Naive thymus-derived CD4-positive, alpha-beta T cell (primary cell): ENCODE measurements around the gene LAMB2. TPM values are rescaled to one million over a fixed set of nuclear protein-coding genes. Genes with fewer than 3 reads are reported as not detected.

Experiments used
- ATAC-seq: fragments of 150-1000 bp; cut with Tn5 transposase; 2 replicates; pipeline ENCODE4 v1.10.0; 2021; ENCODE audit warnings: mild to moderate bottlenecking, moderate library complexity
- CTCF ChIA-PET: fragments of 350-600 bp; sonication (Branson Sonifier 250); formaldehyde crosslinking; loops from one replicate; lab custom pipeline; 2021; ENCODE audit warnings: antibody characterized with exemption; lab: Charles Lee
- POLR2A ChIA-PET: fragments of 350-600 bp; sonication (Branson Sonifier 250); formaldehyde crosslinking; loops from one replicate; lab custom pipeline; 2021; ENCODE audit warnings: antibody characterized with exemption, inconsistent platforms; lab: Charles Lee
- DNase-seq, 9 donors: peaks; one replicate each; pipeline versions ENCODE4 v3.0.0 to v3.0.0-alpha.2; 2020 to 2022; ENCODE audit warnings: mixed read lengths in 1 of 9
- H3K27ac ChIP-seq: one replicate; pipeline ENCODE4 v1.7.0; 2013; ENCODE audit warnings: mild to moderate bottlenecking, low read depth, low read length, moderate library complexity
- H3K27me3 ChIP-seq, 2 donors: one replicate each; pipeline ENCODE4 v1.7.0; 2013; ENCODE audit warnings: low read length in 2 of 2, mild to moderate bottlenecking in 2 of 2, moderate library complexity in 2 of 2; ENCODE audit not compliant: control insufficient read depth in 2 of 2, insufficient read depth in 2 of 2
- H3K36me3 ChIP-seq, 3 experiments: 1 replicate in 2 of 3; 2 replicates in 1 of 3; pipeline ENCODE4 v1.7.0; 2013; ENCODE audit warnings: low read length in 3 of 3, mild to moderate bottlenecking in 3 of 3, moderate library complexity in 1 of 3; ENCODE audit not compliant: insufficient read depth in 3 of 3, control insufficient read depth in 2 of 3
- H3K4me1 ChIP-seq, 2 donors: one replicate each; pipeline ENCODE4 v1.7.0; 2013; ENCODE audit warnings: low read length in 2 of 2, mild to moderate bottlenecking in 2 of 2, moderate library complexity in 1 of 2; ENCODE audit not compliant: control insufficient read depth in 2 of 2, insufficient read depth in 2 of 2
- H3K4me3 ChIP-seq: 2 replicates; pipeline ENCODE4 v1.7.0; 2013; ENCODE audit warnings: mild to moderate bottlenecking, low read length
- H3K9me3 ChIP-seq, 3 experiments: 1 replicate in 2 of 3; 2 replicates in 1 of 3; pipeline ENCODE4 v1.7.0; 2013; ENCODE audit warnings: low read length in 3 of 3; ENCODE audit not compliant: control insufficient read depth in 2 of 3
- H3K27ac Mint-ChIP-seq, 9 donors: one replicate each; pipeline ENCODE4 v1.8.0; 2020 to 2022; ENCODE audit warnings: mixed read lengths in 9 of 9, mild to moderate bottlenecking in 8 of 9, moderate library complexity in 5 of 9, inconsistent platforms in 2 of 9
- H3K27me3 Mint-ChIP-seq, 5 donors: one replicate each; pipeline ENCODE4 v1.8.0; 2021 to 2022; ENCODE audit warnings: mixed read lengths in 5 of 5, mild to moderate bottlenecking in 1 of 5
- H3K36me3 Mint-ChIP-seq, 5 donors: one replicate each; pipeline ENCODE4 v1.8.0; 2020 to 2022; ENCODE audit warnings: mixed read lengths in 5 of 5, mild to moderate bottlenecking in 3 of 5, inconsistent platforms in 1 of 5
- H3K4me1 Mint-ChIP-seq, 7 donors: one replicate each; pipeline ENCODE4 v1.8.0; 2020 to 2022; ENCODE audit warnings: mixed read lengths in 7 of 7, mild to moderate bottlenecking in 3 of 7, inconsistent platforms in 1 of 7
- H3K4me3 Mint-ChIP-seq, 10 donors: one replicate each; pipeline ENCODE4 v1.8.0; 2020 to 2022; ENCODE audit warnings: mild to moderate bottlenecking in 10 of 10, mixed read lengths in 10 of 10, moderate library complexity in 6 of 10, inconsistent platforms in 2 of 10
- H3K9me3 Mint-ChIP-seq, 11 donors: one replicate each; pipeline ENCODE4 v1.8.0; 2020 to 2022; ENCODE audit warnings: mixed read lengths in 11 of 11, mild to moderate bottlenecking in 4 of 11, inconsistent platforms in 1 of 11, moderate library complexity in 1 of 11
- intact Hi-C, 2 donors: fragments of 100-400 bp; cut with micrococcal nuclease; formaldehyde crosslinking; loops; one replicate each; pipeline ENCODE4 v1.15.1; 2023
- polyA plus RNA-seq, 2 donors: library from polyadenylated mRNA; unstranded; fragments of 300-500 nt; fragmentation: Illumina TruSeq; gene quantifications; one replicate each; pipeline ENCODE4 v1.2.3, GENCODE V29; 2021
- total RNA-seq, 6 experiments: library from RNA in 5 of 6; stranded (reverse) in 5 of 6; gene quantifications; 1 replicate in 5 of 6; 2 replicates in 1 of 6; pipeline ENCODE4 v1.2.3 and lab custom pipeline; 2021 to 2026

LAMB2 gene
- total and polyA plus RNA-seq, 7 experiments from 2014 or later: 1.2 to 5.0 (median 1.9) TPM; not detected in 3

- Mint-ChIP-seq H3K36me3 (peaks cover 0 to 22% (median 5%) of the 10 kb centered on the region in 5 donors), H3K27me3 (no peaks in the 10 kb centered on the region), H3K4me3 (no peak overlapping the region), H3K4me1 (peaks cover 14 to 38% (median 27%) of the 10 kb centered on the region in 7 donors), H3K27ac (peak overlapping the region in 1 of 9 donors; percentile 37), H3K9me3 (peaks cover 0 to 4% (median 0%) of the 10 kb centered on the region in 11 donors)
- Histone ChIP-seq H3K27me3 (no peaks in the 10 kb centered on the region), H3K4me3 (no peak overlapping the region), H3K4me1 (peaks cover 10 to 22% of the 10 kb centered on the region in 2 donors), H3K36me3 (peaks cover 0 to 29% (median 0%) of the 10 kb centered on the region in 3 experiments), H3K9me3 (no peaks in the 10 kb centered on the region), H3K27ac (no peak overlapping the region)
- ChIA-PET CTCF (interaction anchor here (1.9 kb wide), 1 partner anchor 8 kb away, joined by 6 read pairs; the partner anchor contains the start of gene KLHDC8B), POLR2A (interaction anchor here (0.5 to 3.6 kb wide), 4 partner anchors 32 to 120 kb away, joined by 3 to 16 read pairs (median 3); partner anchors contain the start of gene QRICH1)
- intact Hi-C loops: no loop called here
- no peak for ATAC-seq
- no peak for DNase-seq
Measured at GRCh38 chr3:49162751-49163419, 30.0 kb upstream of the LAMB2 start.

GRCh38 chr3:49161808-49162530 is 29.1 kb upstream of the LAMB2 start:
- Mint-ChIP-seq H3K9me3 (peaks cover 0 to 4% (median 0%) of the 10 kb centered on the region in 11 donors), H3K27me3 (no peaks in the 10 kb centered on the region), H3K36me3 (peaks cover 0 to 21% (median 5%) of the 10 kb centered on the region in 5 donors), H3K4me1 (peaks cover 14 to 37% (median 27%) of the 10 kb centered on the region in 7 donors), H3K4me3 (no peak overlapping the region), H3K27ac (peak overlapping the region in 2 of 9 donors; percentile 24 to 38)
- Histone ChIP-seq H3K36me3 (peaks cover 0 to 29% (median 0%) of the 10 kb centered on the region in 3 experiments), H3K4me1 (peaks cover 10 to 22% of the 10 kb centered on the region in 2 donors), H3K27ac (peak overlapping the region; percentile 9), H3K9me3 (no peaks in the 10 kb centered on the region), H3K27me3 (no peaks in the 10 kb centered on the region), H3K4me3 (no peak overlapping the region)
- DNase-seq (no peak), ATAC-seq (no peak)
- ChIA-PET POLR2A (interaction anchor here (0.5 to 3.6 kb wide), 4 partner anchors 31 to 635 kb away, joined by 3 to 16 read pairs (median 3); partner anchors contain the start of gene QRICH1), CTCF (interaction anchor here (1.9 kb wide), 1 partner anchor 9 kb away, joined by 6 read pairs; the partner anchor contains the start of gene KLHDC8B)
- intact Hi-C loops: no loop called here

DNA sequence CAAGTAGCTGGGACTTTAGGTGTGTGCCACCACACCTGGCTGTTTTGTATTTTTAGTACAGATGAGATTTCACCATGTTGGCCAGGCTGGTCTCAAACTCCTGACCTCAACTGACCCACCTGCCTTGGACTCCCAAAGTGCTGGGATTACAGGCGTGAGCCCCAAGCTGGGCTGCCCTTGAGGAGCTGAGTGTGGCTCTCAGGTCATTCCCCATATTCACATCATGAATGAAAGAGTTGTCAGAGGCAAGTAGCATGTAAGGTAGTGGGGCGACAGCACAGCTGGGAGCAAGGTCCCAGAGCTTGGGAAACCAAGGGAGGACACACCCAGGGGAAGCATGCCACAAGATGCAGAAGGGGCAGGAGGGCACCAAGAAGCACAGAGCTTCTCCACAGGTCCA is 28.3 kb upstream of the LAMB2 start:
- H3K4me1 Mint-ChIP-seq: peaks cover 14 to 34% (median 26%) of the 10 kb centered on the region in 7 donors
- no peak for DNase-seq
- ATAC-seq: no peak
- no peaks in the 10 kb centered on the region for H3K27me3 Mint-ChIP-seq
- Histone ChIP-seq H3K9me3 (no peaks in the 10 kb centered on the region), H3K27ac (no peak overlapping the region), H3K36me3 (peaks cover 0 to 29% (median 0%) of the 10 kb centered on the region in 3 experiments), H3K4me3 (no peak overlapping the region), H3K27me3 (no peaks in the 10 kb centered on the region), H3K4me1 (peaks cover 5 to 15% of the 10 kb centered on the region in 2 donors)
- H3K36me3 Mint-ChIP-seq: peaks cover 0 to 16% (median 5%) of the 10 kb centered on the region in 5 donors
- H3K9me3 Mint-ChIP-seq: peaks cover 0 to under 1% (median 0%) of the 10 kb centered on the region in 11 donors
- intact Hi-C loops: no loop called here
- ChIA-PET CTCF (interaction anchor here (1.9 kb wide), 1 partner anchor 10 kb away, joined by 6 read pairs; the partner anchor contains the start of gene KLHDC8B), POLR2A (interaction anchor here (0.6 kb wide), 1 partner anchor 173 kb away, joined by 3 read pairs; no protein-coding TSS in a partner anchor)
- H3K4me3 Mint-ChIP-seq: peak overlapping the region in 1 of 10 donors; percentile 56
- H3K27ac Mint-ChIP-seq: peak overlapping the region in 1 of 9 donors; percentile 24

GRCh38 chr3:49158792-49159191 is 25.9 kb upstream of the LAMB2 start:
- no peaks in the 10 kb centered on the region for H3K4me1 ChIP-seq
- no peaks in the 10 kb centered on the region for H3K27me3 Mint-ChIP-seq
- no peak overlapping the region for H3K27ac ChIP-seq
- no peak overlapping the region for H3K4me3 ChIP-seq
- peaks cover 0 to 4% (median 3%) of the 10 kb centered on the region in 5 donors for H3K36me3 Mint-ChIP-seq
- CTCF ChIA-PET: interaction anchor here (0.6 to 8.4 kb wide), 3 partner anchors 78 to 795 kb away, joined by 3 to 64 read pairs (median 5); partner anchors contain the start of gene P4HTM
- POLR2A ChIA-PET: interaction anchor here (0.7 to 1.6 kb wide), 3 partner anchors 65 to 140 kb away, joined by 3 to 4 read pairs (median 4); partner anchors contain the start of genes DALRD3 and QRICH1
- no peak for DNase-seq
- peaks cover 0 to 24% (median 0%) of the 10 kb centered on the region in 3 experiments for H3K36me3 ChIP-seq
- H3K27me3 ChIP-seq: no peaks in the 10 kb centered on the region
- H3K4me3 Mint-ChIP-seq: no peak overlapping the region
- H3K27ac Mint-ChIP-seq: peak overlapping the region in 2 of 9 donors; percentile 25 to 56
- no peak for ATAC-seq
- H3K9me3 Mint-ChIP-seq: no peaks in the 10 kb centered on the region
- no peaks in the 10 kb centered on the region for H3K9me3 ChIP-seq
- H3K4me1 Mint-ChIP-seq: peaks cover 3 to 13% (median 6%) of the 10 kb centered on the region in 7 donors
- intact Hi-C loops: loop anchor here (1.0 to 5.0 kb wide), 8 partner anchors 38 to 171 kb away; partner anchors contain the start of genes IMPDH2 (in 1 of the 2), NDUFAF3 (in 1 of the 2), QARS1 (in 1 of the 2) and QRICH1 (in 1 of the 2)

DNA sequence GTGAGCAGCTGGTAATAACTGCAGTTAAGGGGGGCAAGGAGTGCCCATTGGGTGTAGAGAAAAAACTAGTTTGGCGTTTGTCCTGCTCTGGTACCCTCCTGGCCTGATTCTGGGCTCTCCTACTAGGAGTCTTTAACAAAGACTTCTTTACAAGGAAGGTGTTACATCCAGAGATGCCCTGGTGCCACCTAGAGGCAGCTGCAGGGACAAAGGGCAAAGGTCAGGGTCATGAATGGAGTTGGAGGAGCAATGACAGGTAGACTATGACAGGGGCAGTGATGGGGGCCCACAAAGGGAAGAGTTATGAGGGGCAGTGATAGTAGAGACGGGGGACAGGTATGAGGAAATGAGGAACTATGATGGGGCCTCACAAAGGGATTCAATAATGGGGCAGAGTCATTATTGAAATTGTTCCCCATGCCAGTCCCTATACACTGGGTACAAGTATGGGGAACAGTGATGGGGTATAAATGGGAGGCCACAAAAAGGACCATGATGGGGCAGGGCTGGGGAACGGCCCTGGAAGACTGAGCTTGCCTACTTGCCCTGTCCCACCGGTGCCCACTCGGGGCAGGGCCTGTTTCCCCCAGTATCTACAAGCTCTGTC is 25.4 kb upstream of the LAMB2 start:
- no peaks in the 10 kb centered on the region for H3K9me3 ChIP-seq
- H3K4me3 ChIP-seq: no peak overlapping the region
- Mint-ChIP-seq H3K9me3 (no peaks in the 10 kb centered on the region), H3K27ac (peak overlapping the region in 6 of 9 donors; percentile 3 to 82 (median 18)), H3K4me3 (no peak overlapping the region), H3K4me1 (peaks cover 0 to 10% (median 5%) of the 10 kb centered on the region in 7 donors), H3K36me3 (peaks cover 0 to 4% (median 0%) of the 10 kb centered on the region in 5 donors), H3K27me3 (no peaks in the 10 kb centered on the region)
- H3K27ac ChIP-seq: peak overlapping the region; percentile 20
- no peaks in the 10 kb centered on the region for H3K27me3 ChIP-seq
- POLR2A ChIA-PET: interaction anchor here (0.7 to 2.4 kb wide), 6 partner anchors 10 to 170 kb away, joined by 3 to 10 read pairs (median 4); partner anchors contain the start of genes DALRD3, QRICH1 and USP19
- DNase-seq (peak in 8 of 9 donors; percentile 40 to 68 (median 59)), ATAC-seq (peak; percentile 89)
- CTCF ChIA-PET: interaction anchor here (0.6 to 8.4 kb wide), 4 partner anchors 78 to 796 kb away, joined by 3 to 64 read pairs (median 4); partner anchors contain the start of gene P4HTM
- intact Hi-C loops: loop anchor here (1.0 to 5.0 kb wide), 8 partner anchors 37 to 171 kb away; partner anchors contain the start of genes IMPDH2 (in 1 of the 2), NDUFAF3 (in 1 of the 2), QARS1 (in 1 of the 2) and QRICH1 (in 1 of the 2)
- H3K36me3 ChIP-seq: peaks cover 0 to 18% (median 0%) of the 10 kb centered on the region in 3 experiments
- H3K4me1 ChIP-seq: no peaks in the 10 kb centered on the region
